Activated CD4-positive, alpha-beta memory T cell treated with anti-CD3 and anti-CD28 coated beads, Interleukin-2, amount 10 ng/mL, durations not matched to agents 7 days and 5 days (primary cell): Measurements from ENCODE around the gene RIMBP2. TPM values are rescaled to one million over a fixed set of nuclear protein-coding genes. Genes with fewer than 3 reads are reported as not detected.

Experiments used
- CTCF ChIA-PET: fragments of 350-600 bp; sonication (Branson Sonifier 250); formaldehyde crosslinking; loops from one replicate; lab custom pipeline; 2021; ENCODE audit warnings: antibody characterized with exemption, inconsistent platforms; lab: Charles Lee
- POLR2A ChIA-PET: fragments of 350-600 bp; sonication (Branson Sonifier 250); formaldehyde crosslinking; loops from one replicate; lab custom pipeline; 2021; ENCODE audit warnings: antibody characterized with exemption; lab: Charles Lee
- DNase-seq: peaks from one replicate; pipeline ENCODE4 v3.0.0-alpha.2; 2020
- H3K27ac Mint-ChIP-seq: one replicate; pipeline ENCODE4 v1.8.0; 2021; ENCODE audit warnings: mild to moderate bottlenecking, mixed read lengths
- H3K27me3 Mint-ChIP-seq: one replicate; pipeline ENCODE4 v1.8.0; 2021; ENCODE audit warnings: mixed read lengths
- H3K36me3 Mint-ChIP-seq: one replicate; pipeline ENCODE4 v1.8.0; 2021; ENCODE audit warnings: low read depth, mixed read lengths
- H3K4me1 Mint-ChIP-seq: one replicate; pipeline ENCODE4 v1.8.0; 2021; ENCODE audit warnings: mixed read lengths
- H3K4me3 Mint-ChIP-seq: one replicate; pipeline ENCODE4 v1.8.0; 2021; ENCODE audit warnings: mild to moderate bottlenecking, mixed read lengths
- H3K9me3 Mint-ChIP-seq: one replicate; pipeline ENCODE4 v1.8.0; 2021; ENCODE audit warnings: mixed read lengths
- total RNA-seq, 2 experiments: library from RNA; stranded (reverse); gene quantifications; one replicate each; pipeline ENCODE4 v1.2.3, GENCODE V29; 2021

The RIMBP2 gene
- total RNA-seq, 2 experiments from 2014 or later: not detected

DNA sequence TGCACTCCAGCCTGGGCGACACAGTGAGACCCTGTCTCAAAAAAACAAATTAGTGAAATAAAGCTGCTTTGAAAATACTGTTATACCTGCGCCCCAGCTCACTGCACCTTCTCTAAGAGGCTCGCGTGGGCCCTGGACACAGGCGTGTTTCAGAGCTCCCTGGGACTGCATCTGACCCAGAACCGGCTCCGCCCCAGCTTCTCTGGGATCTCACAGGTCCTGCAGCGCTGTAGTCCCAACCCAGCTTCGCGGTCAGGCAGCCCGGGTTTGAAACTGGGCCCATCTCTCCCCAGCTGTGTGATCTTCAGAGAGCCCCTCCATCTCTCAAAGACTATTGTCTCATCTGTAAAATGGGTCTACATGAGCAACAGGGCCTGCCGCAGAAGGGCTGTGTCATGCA lies 7.5 kb downstream of the RIMBP2 start:
- no peaks in the 10 kb centered on the region for H3K9me3 Mint-ChIP-seq
- H3K36me3 Mint-ChIP-seq: no peaks in the 10 kb centered on the region
- no peak overlapping the region for H3K27ac Mint-ChIP-seq
- H3K4me1 Mint-ChIP-seq: no peaks in the 10 kb centered on the region
- CTCF ChIA-PET: no interaction called here
- DNase-seq: no peak
- peaks cover 13% of the 10 kb centered on the region for H3K27me3 Mint-ChIP-seq
- POLR2A ChIA-PET: no interaction called here
- no peak overlapping the region for H3K4me3 Mint-ChIP-seq

DNA sequence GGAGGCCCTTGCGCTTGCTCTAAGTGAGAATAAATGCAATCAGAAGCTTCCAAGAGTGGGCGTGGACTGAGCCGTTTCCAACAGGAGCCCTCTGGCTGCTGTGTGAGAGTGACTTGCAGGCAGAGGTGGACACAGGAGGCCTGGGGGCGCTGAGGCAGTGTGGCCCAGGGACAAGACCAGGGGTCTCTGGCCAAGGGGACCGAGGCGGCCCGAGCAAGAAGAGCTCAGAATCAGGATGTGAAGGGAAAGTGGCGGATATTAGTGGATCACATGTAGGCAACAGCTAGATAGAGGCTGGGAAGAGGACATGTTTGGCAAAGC lies 8.6 kb downstream of the RIMBP2 start:
- no peak overlapping the region for H3K4me3 Mint-ChIP-seq
- no peaks in the 10 kb centered on the region for H3K4me1 Mint-ChIP-seq
- H3K27ac Mint-ChIP-seq: no peak overlapping the region
- CTCF ChIA-PET: no interaction called here
- H3K36me3 Mint-ChIP-seq: no peaks in the 10 kb centered on the region
- DNase-seq: no peak
- no peaks in the 10 kb centered on the region for H3K9me3 Mint-ChIP-seq
- peaks cover 4% of the 10 kb centered on the region for H3K27me3 Mint-ChIP-seq
- POLR2A ChIA-PET: no interaction called here

DNA sequence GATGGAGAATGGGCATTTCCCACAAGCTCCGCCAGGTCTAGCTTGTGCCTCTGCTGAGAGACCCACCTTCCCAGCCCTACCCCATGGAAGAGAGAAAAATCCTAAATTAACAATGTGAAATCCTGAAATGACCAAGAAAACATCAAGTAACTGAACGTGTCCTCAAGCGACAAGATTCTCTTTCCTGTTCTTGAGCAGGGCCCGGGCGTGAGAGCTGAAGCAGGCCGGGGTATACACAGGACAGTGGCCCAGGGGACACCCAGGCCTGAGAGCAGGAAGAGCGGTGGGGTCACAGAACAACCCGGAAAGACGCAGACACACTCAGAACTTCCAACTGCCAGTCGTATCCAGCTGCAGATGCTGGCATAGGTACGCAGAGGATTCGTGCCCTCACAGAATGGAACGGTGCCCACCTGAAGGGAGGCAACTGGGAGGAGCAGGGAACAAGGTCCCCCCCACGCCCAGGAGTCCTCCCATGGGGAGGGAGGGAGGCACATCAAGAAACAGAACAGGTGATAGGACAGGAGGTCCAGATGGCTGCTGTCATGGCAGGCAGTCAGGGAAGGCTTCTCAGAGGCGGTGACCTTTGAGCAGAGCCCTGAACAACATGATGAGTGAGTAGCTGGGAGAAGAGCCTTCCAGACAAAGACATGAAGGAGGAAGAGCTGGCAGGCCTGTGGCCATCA lies 9.1 kb downstream of the RIMBP2 start:
- POLR2A ChIA-PET: no interaction called here
- Mint-ChIP-seq H3K9me3 (no peaks in the 10 kb centered on the region), H3K4me1 (no peaks in the 10 kb centered on the region), H3K27ac (no peak overlapping the region), H3K4me3 (no peak overlapping the region), H3K27me3 (no peaks in the 10 kb centered on the region), H3K36me3 (no peaks in the 10 kb centered on the region)
- CTCF ChIA-PET: no interaction called here
- DNase-seq: no peak

DNA sequence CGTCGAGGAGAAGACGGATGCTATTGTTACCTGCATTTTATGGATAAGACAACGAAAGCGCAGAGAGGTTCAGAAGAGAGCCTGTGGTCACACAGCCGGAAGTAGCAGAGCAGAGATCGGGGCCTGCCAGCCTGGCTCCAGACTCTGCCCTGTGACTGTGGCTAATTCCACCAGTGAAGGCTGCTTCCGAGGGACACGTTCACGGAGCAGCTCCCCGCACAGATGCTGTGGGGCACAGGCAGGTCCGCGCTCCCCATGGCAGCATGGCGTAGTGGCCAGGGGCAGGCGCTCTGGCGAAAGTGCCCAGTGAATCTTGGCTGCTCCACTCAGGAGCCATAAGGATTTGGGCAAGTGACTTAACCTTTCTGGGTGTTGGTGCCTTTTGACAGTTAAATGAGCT lies 9.8 kb downstream of the RIMBP2 start:
- H3K27me3 Mint-ChIP-seq: no peaks in the 10 kb centered on the region
- H3K4me3 Mint-ChIP-seq: no peak overlapping the region
- H3K4me1 Mint-ChIP-seq: no peaks in the 10 kb centered on the region
- H3K36me3 Mint-ChIP-seq: no peaks in the 10 kb centered on the region
- no peak overlapping the region for H3K27ac Mint-ChIP-seq
- H3K9me3 Mint-ChIP-seq: no peaks in the 10 kb centered on the region
- POLR2A ChIA-PET: no interaction called here
- no peak for DNase-seq
- CTCF ChIA-PET: no interaction called here

GRCh38 chr12:130705178-130705822 lies 10.8 kb downstream of the RIMBP2 start:
- Mint-ChIP-seq H3K27ac (no peak overlapping the region), H3K4me3 (no peak overlapping the region), H3K36me3 (no peaks in the 10 kb centered on the region), H3K27me3 (no peaks in the 10 kb centered on the region), H3K4me1 (no peaks in the 10 kb centered on the region), H3K9me3 (no peaks in the 10 kb centered on the region)
- ChIA-PET POLR2A (no interaction called here), CTCF (no interaction called here)
- no peak for DNase-seq

GRCh38 chr12:130704606-130705005 lies 11.5 kb downstream of the RIMBP2 start:
- Mint-ChIP-seq H3K27ac (no peak overlapping the region), H3K9me3 (no peaks in the 10 kb centered on the region), H3K4me1 (no peaks in the 10 kb centered on the region), H3K4me3 (no peak overlapping the region), H3K36me3 (no peaks in the 10 kb centered on the region), H3K27me3 (no peaks in the 10 kb centered on the region)
- POLR2A ChIA-PET: no interaction called here
- no peak for DNase-seq
- CTCF ChIA-PET: no interaction called here

DNA sequence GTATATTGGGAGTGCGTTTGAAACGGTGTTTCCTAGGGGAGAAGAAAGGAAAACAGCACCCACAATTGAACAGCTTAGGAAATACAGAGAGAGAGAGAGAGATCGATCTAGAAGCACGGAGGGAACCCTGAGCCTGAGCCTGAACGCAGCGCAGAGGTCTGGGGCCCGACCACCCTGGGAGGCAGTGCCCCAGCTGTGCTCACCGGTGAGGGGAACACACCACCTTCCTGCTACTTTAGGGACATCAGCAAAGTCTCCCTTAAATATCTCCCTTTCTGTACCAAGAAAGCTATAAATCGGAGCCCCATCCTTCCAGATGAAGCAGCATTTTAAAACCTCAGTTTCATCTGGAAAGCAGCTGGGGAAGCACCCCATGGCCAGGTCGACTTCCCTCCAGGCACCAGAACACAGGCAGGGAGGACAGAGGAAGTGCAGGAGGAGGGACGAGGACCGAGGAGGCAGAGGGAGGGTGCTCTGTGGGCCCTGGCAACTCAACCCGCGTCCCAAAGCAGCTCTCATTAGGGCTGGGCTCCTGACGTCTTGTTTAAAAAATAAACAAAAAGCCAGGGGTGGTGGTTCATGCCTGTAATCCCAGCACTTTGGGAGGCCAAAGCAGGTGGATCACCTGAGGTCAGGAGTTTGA lies 12.2 kb downstream of the RIMBP2 start:
- H3K4me1 Mint-ChIP-seq: no peaks in the 10 kb centered on the region
- CTCF ChIA-PET: no interaction called here
- H3K27me3 Mint-ChIP-seq: no peaks in the 10 kb centered on the region
- H3K9me3 Mint-ChIP-seq: no peaks in the 10 kb centered on the region
- no peak overlapping the region for H3K4me3 Mint-ChIP-seq
- H3K27ac Mint-ChIP-seq: no peak overlapping the region
- DNase-seq: no peak
- H3K36me3 Mint-ChIP-seq: no peaks in the 10 kb centered on the region
- POLR2A ChIA-PET: no interaction called here

DNA sequence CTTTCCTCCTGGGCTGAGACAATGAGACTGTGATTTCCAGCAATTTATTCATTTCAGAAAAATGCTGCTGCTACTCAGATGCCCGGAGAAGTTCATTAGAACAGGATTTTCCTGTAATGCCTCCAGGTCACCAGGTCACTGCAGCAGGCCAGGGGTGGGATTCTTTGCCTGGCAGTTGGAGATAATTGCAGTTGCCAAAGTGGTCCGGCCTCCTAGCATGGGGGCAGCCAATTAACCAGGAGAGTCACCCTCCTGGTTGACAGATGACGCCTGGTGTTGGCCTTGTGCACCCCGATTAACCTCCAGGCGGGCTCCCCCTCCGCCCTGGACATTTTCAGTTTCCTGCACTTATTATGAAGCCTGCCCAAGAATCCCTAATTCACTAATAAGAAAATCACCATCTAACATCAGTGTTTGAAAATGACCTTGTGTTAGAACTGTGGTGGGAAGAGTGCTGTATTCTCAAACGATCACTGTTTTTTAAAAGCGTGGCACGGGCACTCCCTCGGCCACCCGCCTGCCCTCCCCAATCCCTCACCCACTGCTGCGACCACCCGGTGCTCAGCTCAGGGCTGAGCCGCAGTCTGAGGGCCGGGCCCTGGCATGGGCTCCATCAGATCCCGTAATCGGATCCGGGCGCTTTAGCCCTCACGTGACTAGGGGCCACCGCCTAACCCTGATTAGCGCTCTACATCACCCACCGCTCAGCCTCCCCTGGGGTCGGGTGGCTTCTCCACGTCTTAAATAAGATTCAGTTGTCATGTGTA lies 12.9 kb downstream of the RIMBP2 start:
- no peak overlapping the region for H3K27ac Mint-ChIP-seq
- H3K27me3 Mint-ChIP-seq: no peaks in the 10 kb centered on the region
- no peaks in the 10 kb centered on the region for H3K4me1 Mint-ChIP-seq

GRCh38 chr12:130701402-130701744 lies 14.7 kb downstream of the RIMBP2 start:
- no peak overlapping the region for H3K4me3 Mint-ChIP-seq
- no peaks in the 10 kb centered on the region for H3K4me1 Mint-ChIP-seq
- H3K9me3 Mint-ChIP-seq: no peaks in the 10 kb centered on the region
- H3K27me3 Mint-ChIP-seq: peaks cover 5% of the 10 kb centered on the region
- POLR2A ChIA-PET: no interaction called here
- CTCF ChIA-PET: interaction anchor here (0.7 kb wide), 1 partner anchor 99 kb away, joined by 3 read pairs; no protein-coding TSS in a partner anchor
- no peaks in the 10 kb centered on the region for H3K36me3 Mint-ChIP-seq
- no peak for DNase-seq
- H3K27ac Mint-ChIP-seq: no peak overlapping the region

More for the DNA sequence above, 12.9 kb downstream of the RIMBP2 start:
- H3K36me3 Mint-ChIP-seq: no peaks in the 10 kb centered on the region
- no peaks in the 10 kb centered on the region for H3K9me3 Mint-ChIP-seq
- no peak for DNase-seq
- ChIA-PET CTCF (no interaction called here), POLR2A (no interaction called here)
- H3K4me3 Mint-ChIP-seq: no peak overlapping the region

DNA sequence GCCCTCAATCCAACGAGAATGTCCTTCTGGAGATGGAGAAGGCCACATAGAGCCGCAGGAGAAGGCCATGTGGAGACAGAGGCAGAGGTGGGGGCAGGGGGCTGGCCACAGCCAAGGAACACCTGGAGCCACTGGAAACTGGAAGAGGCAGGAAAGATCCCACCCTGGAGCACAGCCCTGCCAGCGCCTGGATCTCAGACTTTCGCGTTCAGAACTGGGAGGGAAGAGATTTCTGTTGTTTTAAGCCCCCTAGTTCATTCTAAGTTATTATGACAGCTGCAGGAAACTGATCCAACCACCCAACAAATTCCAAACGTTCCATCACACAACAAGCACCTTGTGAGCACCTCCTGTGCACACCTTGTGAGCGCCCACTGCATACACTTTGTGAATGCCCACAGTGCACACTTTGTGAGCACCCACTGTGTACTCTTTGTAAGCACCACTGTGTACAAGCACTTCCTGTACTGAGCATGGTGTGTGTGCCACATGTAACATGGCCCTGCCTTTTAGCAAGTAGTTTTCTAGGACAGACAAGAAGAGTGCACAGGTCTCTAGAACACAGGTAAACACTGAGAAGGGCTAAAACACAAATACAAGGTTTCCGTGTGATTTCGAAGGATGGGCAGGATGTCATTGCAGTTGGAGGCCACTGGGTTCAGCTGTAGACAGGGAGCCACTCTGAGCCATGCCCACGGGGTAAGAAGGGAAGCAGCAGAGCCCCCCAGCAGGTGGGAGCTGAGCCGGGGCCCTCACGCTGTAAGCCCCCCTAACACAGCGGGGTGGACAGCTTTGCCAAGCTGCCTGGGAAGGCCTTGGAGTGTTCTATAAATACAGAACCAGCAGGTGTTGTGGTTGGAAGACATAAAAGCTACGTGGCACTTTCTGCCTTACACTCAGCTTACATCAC lies 15.4 kb downstream of the RIMBP2 start:
- H3K27me3 Mint-ChIP-seq: peaks cover 8% of the 10 kb centered on the region
- no peak overlapping the region for H3K4me3 Mint-ChIP-seq
- no peaks in the 10 kb centered on the region for H3K9me3 Mint-ChIP-seq
- no peak overlapping the region for H3K27ac Mint-ChIP-seq
- H3K4me1 Mint-ChIP-seq: no peaks in the 10 kb centered on the region
- DNase-seq: no peak
- CTCF ChIA-PET: interaction anchor here (0.7 kb wide), 1 partner anchor 100 kb away, joined by 3 read pairs; no protein-coding TSS in a partner anchor
- H3K36me3 Mint-ChIP-seq: no peaks in the 10 kb centered on the region
- POLR2A ChIA-PET: no interaction called here

DNA sequence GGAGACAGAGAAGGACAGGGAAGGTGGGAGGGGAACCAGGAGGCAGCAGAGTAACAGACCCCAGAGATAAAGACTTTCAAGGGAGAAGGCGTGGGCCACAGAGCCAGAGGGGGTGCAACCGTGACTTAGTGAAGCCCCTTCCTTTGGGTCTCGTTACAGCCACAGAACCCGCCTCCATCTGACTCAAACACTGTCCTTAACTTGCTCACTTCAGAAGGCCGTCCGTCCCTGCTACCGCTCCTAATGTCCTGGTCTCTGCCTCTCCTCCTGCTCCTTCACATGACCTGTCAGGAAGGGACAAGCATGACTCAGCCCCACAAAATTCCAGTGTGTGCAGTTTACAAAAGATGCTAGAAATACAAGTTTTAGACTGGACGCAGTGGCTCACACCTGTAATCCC lies 18.0 kb downstream of the RIMBP2 start:
- Mint-ChIP-seq H3K4me3 (no peak overlapping the region), H3K36me3 (no peaks in the 10 kb centered on the region), H3K27ac (no peak overlapping the region), H3K9me3 (no peaks in the 10 kb centered on the region), H3K27me3 (peaks cover 8% of the 10 kb centered on the region), H3K4me1 (no peaks in the 10 kb centered on the region)
- ChIA-PET POLR2A (no interaction called here), CTCF (no interaction called here)
- no peak for DNase-seq

- H3K27me3 Mint-ChIP-seq: peaks cover 8% of the 10 kb centered on the region
- no peaks in the 10 kb centered on the region for H3K9me3 Mint-ChIP-seq
- no peak overlapping the region for H3K27ac Mint-ChIP-seq
- no peaks in the 10 kb centered on the region for H3K4me1 Mint-ChIP-seq
- no peaks in the 10 kb centered on the region for H3K36me3 Mint-ChIP-seq
- no peak overlapping the region for H3K4me3 Mint-ChIP-seq
- no peak for DNase-seq
- POLR2A ChIA-PET: no interaction called here
- CTCF ChIA-PET: no interaction called here
Measured at GRCh38 chr12:130696379-130697100, 19.6 kb downstream of the RIMBP2 start.
